Adrenal gland (tissue), 12 donors: Measurements from ENCODE around the gene RTRAF. TPM values are rescaled to one million over a fixed set of nuclear protein-coding genes. Genes with fewer than 3 reads are reported as not detected.

ENCODE experiments used
- DNase-seq, 7 donors: peaks; one replicate each; pipeline ENCODE4 v3.0.0-alpha.2; 2019 to 2020
- H3K27ac ChIP-seq, 5 donors: fragments of 200-600 bp; sonication (generic) in 4 of 5; 1 replicate in 3 of 5; 2 replicates in 2 of 5; pipeline versions ENCODE4 v1.5.1 to v1.8.0; 2016 to 2020; ENCODE audit warnings: mild to moderate bottlenecking in 1 of 5
- H3K27me3 ChIP-seq: fragments of 200-600 bp; 2 replicates; pipeline ENCODE4 v1.8.0; 2021
- H3K36me3 ChIP-seq, 2 donors: fragments of 200-600 bp; replicated peaks in 1 of 2; 1 replicate in 1 of 2; 2 replicates in 1 of 2; pipeline versions ENCODE4 v1.5.1 to v1.8.0; 2018 to 2022
- H3K4me1 ChIP-seq, 2 donors: fragments of 200-600 bp; replicated peaks in 1 of 2; 1 replicate in 1 of 2; 2 replicates in 1 of 2; pipeline versions ENCODE4 v1.5.1 to v1.8.0; 2018 to 2021
- H3K4me3 ChIP-seq, 4 donors: fragments of 200-600 bp; sonication (generic) in 3 of 4; one replicate each; pipeline ENCODE4 v1.5.1; 2016 to 2018
- H3K9me3 ChIP-seq, 3 donors: fragments of 200-600 bp; sonication (generic) in 1 of 3; replicated peaks in 1 of 3; 1 replicate in 2 of 3; 2 replicates in 1 of 3; pipeline versions ENCODE4 v1.5.1 to v1.8.0; 2016 to 2021
- POLR2A ChIP-seq, 2 donors: fragments of 450-650 bp; IDR thresholded peaks; one replicate each; pipeline ENCODE4 v1.6.1; 2017; ENCODE audit warnings: antibody characterized with exemption in 2 of 2, mild to moderate bottlenecking in 2 of 2, moderate library complexity in 1 of 2
- WGBS, 4 donors: extraction: QIAGEN DNeasy Blood & Tissue Kit in 2 of 4; methylation state at CpG; one replicate each; pipeline versions ENCODE4 v1.1.5 to v1.1.7; 2013 to 2017; 5-methylcytosine and 5-hydroxymethylcytosine counted together
- intact Hi-C, 2 donors: fragments of 100-400 bp; cut with DNase I; formaldehyde crosslinking; loops; one replicate each; pipeline versions ENCODE4 v1.14.1 to v1.15.0; 2022 to 2023
- polyA plus RNA-seq, 3 donors: library from polyadenylated mRNA; stranded (reverse); fragments of 200-250 nt in 2 of 3; fragments of 350-450 nt in 1 of 3; fragmentation: Illumina TruSeq in 1 of 3; extraction: RNeasy Lipid Tissue Mini Kit (QIAGEN cat#74804) in 1 of 3; gene quantifications; one replicate each; pipeline ENCODE4 v1.2.3, GENCODE V29; 2013 to 2014
- total RNA-seq, 9 donors: library from RNA; depleted of rRNA in 4 of 9; stranded (reverse); fragments of >200 nt in 4 of 9; fragments of 120-200 nt in 1 of 9; fragmentation: NEBNext Ultra II Directional in 1 of 9; extraction: Animal tissue kit (Norgen Biotek cat#: 25700) in 1 of 9; gene quantifications; one replicate each; pipeline versions ENCODE4 v1.1.0 to v1.2.4, GENCODE V29; 2013 to 2023
- TF ChIP-seq, protein P1 (sequence below), 6 experiments: fragments of 450-650 bp in 4 of 6; fragments of 200-600 bp in 2 of 6; sonication (generic) in 1 of 6; IDR thresholded peaks; 1 replicate in 5 of 6; 2 replicates in 1 of 6; pipeline versions ENCODE4 v1.5.1 to v1.8.0; 2016 to 2021; ENCODE audit warnings: antibody characterized with exemption in 6 of 6, mild to moderate bottlenecking in 2 of 6, moderate library complexity in 1 of 6
- donor health status: healthy with polysubstance abuse.
- donor health status: Bipolar disorder and iron deficiency.
- donor health status: DM: yes; HTN: yes; CAD: no.
- donor health status: DM: no; HTN: no; CAD: no.
- donor health status: DM: no; HTN: no; CAD: no.
- donor health status: DM: yes; HTN: yes; CAD: no.

RTRAF gene
- total and polyA plus RNA-seq, 12 donors, result 12.9 to 308 (median 168) TPM

GRCh38 chr14:51957950-51958349, 31.4 kb upstream of the RTRAF start:
- WGBS, 4 donors, result 46 to 59% (median 51%) methylated on average over 2 of the region's 2 CpGs
- TF ChIP-seq POLR2A (IDR thresholded peaks at IDR 0.05), result no peak
- TF ChIP-seq, protein P1, sequence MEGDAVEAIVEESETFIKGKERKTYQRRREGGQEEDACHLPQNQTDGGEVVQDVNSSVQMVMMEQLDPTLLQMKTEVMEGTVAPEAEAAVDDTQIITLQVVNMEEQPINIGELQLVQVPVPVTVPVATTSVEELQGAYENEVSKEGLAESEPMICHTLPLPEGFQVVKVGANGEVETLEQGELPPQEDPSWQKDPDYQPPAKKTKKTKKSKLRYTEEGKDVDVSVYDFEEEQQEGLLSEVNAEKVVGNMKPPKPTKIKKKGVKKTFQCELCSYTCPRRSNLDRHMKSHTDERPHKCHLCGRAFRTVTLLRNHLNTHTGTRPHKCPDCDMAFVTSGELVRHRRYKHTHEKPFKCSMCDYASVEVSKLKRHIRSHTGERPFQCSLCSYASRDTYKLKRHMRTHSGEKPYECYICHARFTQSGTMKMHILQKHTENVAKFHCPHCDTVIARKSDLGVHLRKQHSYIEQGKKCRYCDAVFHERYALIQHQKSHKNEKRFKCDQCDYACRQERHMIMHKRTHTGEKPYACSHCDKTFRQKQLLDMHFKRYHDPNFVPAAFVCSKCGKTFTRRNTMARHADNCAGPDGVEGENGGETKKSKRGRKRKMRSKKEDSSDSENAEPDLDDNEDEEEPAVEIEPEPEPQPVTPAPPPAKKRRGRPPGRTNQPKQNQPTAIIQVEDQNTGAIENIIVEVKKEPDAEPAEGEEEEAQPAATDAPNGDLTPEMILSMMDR (IDR thresholded peaks at IDR 0.05), result no peak
- Histone ChIP-seq H3K27me3 (no peaks in the 10 kb centered on the region), H3K4me3 (no peak overlapping the region), H3K27ac (no peak overlapping the region), H3K4me1 (peaks cover 0 to 10% of the 10 kb centered on the region in 2 donors), H3K36me3 (no peaks in the 10 kb centered on the region), H3K9me3 (no peaks in the 10 kb centered on the region)
- peak in 3 of 7 donors; percentile 24 to 61 (median 31) for DNase-seq
- intact Hi-C loops, result no loop called here

- Histone ChIP-seq H3K27me3 (no peaks in the 10 kb centered on the region), H3K4me3 (no peak overlapping the region), H3K4me1 (peaks cover 0 to 17% of the 10 kb centered on the region in 2 donors), H3K36me3 (no peaks in the 10 kb centered on the region), H3K9me3 (no peaks in the 10 kb centered on the region), H3K27ac (no peak overlapping the region)
- intact Hi-C loops, result no loop called here
- WGBS, 4 donors, result 91 to 100% (median 97%) methylated on average over 1 of the region's 1 CpG
- no peak for TF ChIP-seq POLR2A (IDR thresholded peaks at IDR 0.05)
- TF ChIP-seq, protein P1 (IDR thresholded peaks at IDR 0.05), result no peak
- DNase-seq, result no peak
These were observed 29.4 kb upstream of the RTRAF start for GRCh38 chr14:51959928-51960327.

GRCh38 chr14:51960866-51961265, 28.5 kb upstream of the RTRAF start:
- Histone ChIP-seq H3K36me3 (no peaks in the 10 kb centered on the region), H3K9me3 (no peaks in the 10 kb centered on the region), H3K4me3 (no peak overlapping the region), H3K4me1 (peaks cover 0 to 17% of the 10 kb centered on the region in 2 donors), H3K27me3 (no peaks in the 10 kb centered on the region), H3K27ac (no peak overlapping the region)
- intact Hi-C loops, result no loop called here
- no peak for DNase-seq
- no peak for TF ChIP-seq POLR2A (IDR thresholded peaks at IDR 0.05)
- TF ChIP-seq, protein P1 (IDR thresholded peaks at IDR 0.05), result no peak

- H3K4me1 ChIP-seq, result peaks cover 0 to 17% of the 10 kb centered on the region in 2 donors
- DNase-seq, result no peak
- H3K36me3 ChIP-seq, result no peaks in the 10 kb centered on the region
- no peak overlapping the region for H3K4me3 ChIP-seq
- H3K27me3 ChIP-seq, result no peaks in the 10 kb centered on the region
- 14 to 27% (median 24%) methylated on average over 2 to 3 of the region's 3 CpGs for WGBS, 4 donors
- no peak overlapping the region for H3K27ac ChIP-seq
- TF ChIP-seq, protein P1 (IDR thresholded peaks at IDR 0.05), result no peak
- no peak for TF ChIP-seq POLR2A (IDR thresholded peaks at IDR 0.05)
- intact Hi-C loops, result no loop called here
- H3K9me3 ChIP-seq, result no peaks in the 10 kb centered on the region
These were observed 26.6 kb upstream of the RTRAF start for GRCh38 chr14:51962711-51963110.
